Measurements from ENCODE around the gene CAMK1D. TPM values are rescaled to one million over a fixed set of nuclear protein-coding genes. Genes with fewer than 3 reads are reported as not detected.

The CAMK1D gene
- total and polyA plus RNA-seq, 2 of the 8 experiments (the other 6 are each of a cell fraction or from before 2014, with no cell fraction given), result 3.5 to 10.6 TPM

DNA sequence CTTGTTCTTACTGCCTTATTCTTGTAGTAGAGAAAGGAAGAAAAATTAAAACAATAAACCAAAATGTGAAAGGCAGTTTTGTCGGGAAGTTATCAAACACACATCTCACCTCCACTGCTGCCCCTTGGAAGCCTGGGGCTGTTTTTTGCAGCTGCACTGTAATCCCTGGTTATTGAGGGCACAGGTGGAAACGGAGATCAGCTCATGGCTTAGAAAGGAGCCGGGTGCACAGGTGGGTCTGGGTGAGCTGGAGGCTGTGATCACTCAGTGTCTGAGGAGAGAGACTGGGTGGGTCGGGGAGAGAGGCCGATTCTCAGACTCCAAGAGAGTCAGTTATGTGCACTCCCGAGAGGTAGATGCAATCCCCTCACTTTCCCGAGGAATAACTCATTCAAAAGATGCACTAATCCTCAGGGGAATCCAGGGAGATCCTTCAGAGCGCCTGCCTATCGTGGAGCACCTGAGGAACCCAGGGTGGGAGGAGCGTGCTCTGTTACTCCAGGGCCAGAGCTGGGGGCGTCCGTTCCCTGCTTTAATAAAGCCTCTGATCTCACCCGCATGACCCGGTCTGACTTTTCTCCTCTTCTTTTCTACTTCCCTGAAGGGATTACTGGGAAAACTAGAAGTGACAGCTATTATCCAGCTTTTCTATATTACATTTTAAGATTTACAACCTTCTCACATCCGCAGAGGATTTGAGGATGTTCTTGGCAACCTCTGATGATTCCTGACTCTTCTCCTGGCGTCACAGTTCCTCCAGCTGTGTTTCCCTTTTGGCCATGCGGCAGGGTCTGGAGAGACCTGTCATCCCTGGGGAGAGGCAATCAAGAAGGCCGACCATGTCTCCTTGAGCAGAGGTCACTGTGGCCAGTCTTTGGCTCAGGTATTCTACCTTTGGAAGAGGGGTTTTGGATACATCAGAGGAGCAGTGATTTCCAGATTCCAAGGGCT is 82.1 kb downstream of the CAMK1D start (continued):
- TF ChIP-seq, protein P1, sequence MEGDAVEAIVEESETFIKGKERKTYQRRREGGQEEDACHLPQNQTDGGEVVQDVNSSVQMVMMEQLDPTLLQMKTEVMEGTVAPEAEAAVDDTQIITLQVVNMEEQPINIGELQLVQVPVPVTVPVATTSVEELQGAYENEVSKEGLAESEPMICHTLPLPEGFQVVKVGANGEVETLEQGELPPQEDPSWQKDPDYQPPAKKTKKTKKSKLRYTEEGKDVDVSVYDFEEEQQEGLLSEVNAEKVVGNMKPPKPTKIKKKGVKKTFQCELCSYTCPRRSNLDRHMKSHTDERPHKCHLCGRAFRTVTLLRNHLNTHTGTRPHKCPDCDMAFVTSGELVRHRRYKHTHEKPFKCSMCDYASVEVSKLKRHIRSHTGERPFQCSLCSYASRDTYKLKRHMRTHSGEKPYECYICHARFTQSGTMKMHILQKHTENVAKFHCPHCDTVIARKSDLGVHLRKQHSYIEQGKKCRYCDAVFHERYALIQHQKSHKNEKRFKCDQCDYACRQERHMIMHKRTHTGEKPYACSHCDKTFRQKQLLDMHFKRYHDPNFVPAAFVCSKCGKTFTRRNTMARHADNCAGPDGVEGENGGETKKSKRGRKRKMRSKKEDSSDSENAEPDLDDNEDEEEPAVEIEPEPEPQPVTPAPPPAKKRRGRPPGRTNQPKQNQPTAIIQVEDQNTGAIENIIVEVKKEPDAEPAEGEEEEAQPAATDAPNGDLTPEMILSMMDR (IDR thresholded peaks at IDR 0.05; ENCODE audit: control extremely low read depth in 1 of 3, insufficient read depth in 1 of 3, low read depth in 1 of 3, low read length in 3 of 3), result no peak
- TF ChIP-seq CREB1 (IDR thresholded peaks at IDR 0.05), result no peak
- TF ChIP-seq PHF8 (conservative IDR thresholded peaks at IDR 0.05; ENCODE audit: low read depth, low read length), result no peak

Measured in H1 (cell line).